ENCODE measurements around the gene UNC93A.
"Not testable (repeated sequence)": the region's sequence is repeated elsewhere in the genome, so short reads cannot be mapped to it uniquely, and the experiment has no call there.

The UNC93A gene

GRCh38 chr6:167317172-167317571, 26.1 kb downstream of the UNC93A start:
- FAIRE-seq = no peak

- not testable (repeated sequence) for FAIRE-seq
Measured at GRCh38 chr6:167318354-167318753, 27.2 kb downstream of the UNC93A start.

- not testable (repeated sequence) for FAIRE-seq
Measured at GRCh38 chr6:167318856-167319255, 27.7 kb downstream of the UNC93A start.

- FAIRE-seq = not testable (repeated sequence)
Measured at GRCh38 chr6:167319856-167320753, 29.0 kb downstream of the UNC93A start.

DNA sequence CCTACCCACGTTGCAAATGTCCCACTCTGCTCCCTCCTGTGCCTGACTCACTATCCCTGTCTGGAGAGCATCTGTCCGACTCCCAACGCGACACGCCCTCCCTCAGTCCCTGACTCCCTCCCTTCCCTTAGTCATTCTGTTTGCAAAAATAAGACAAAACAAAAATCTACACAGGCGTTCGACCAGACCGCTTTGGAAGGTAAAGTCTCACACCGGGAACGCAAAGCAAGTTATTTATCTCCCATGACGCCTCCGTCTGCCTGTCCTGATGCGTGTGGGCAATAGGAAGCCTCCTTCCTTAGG, 29.6 kb downstream of the UNC93A start:
- not testable (repeated sequence) for FAIRE-seq

DNA sequence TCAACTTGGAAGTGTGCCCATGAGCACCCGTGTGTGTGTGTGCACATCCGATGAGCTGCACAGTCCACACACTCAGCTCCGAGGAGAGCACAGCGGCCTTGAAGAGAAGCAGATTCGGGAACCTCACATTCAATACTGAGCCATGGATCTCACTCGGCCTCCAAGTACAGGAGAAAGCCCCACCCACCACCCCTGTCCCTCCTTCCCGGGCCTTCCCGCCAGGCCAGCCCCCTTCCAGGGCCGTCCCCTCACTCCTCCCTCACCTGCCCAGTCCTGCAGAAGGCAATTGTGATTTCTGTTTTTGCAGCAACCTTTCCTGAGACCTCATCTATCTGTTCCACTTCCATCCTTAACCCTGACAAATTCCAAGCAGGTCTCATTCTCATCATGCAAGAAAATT, 30.1 kb downstream of the UNC93A start:
- not testable (repeated sequence) for FAIRE-seq

DNA sequence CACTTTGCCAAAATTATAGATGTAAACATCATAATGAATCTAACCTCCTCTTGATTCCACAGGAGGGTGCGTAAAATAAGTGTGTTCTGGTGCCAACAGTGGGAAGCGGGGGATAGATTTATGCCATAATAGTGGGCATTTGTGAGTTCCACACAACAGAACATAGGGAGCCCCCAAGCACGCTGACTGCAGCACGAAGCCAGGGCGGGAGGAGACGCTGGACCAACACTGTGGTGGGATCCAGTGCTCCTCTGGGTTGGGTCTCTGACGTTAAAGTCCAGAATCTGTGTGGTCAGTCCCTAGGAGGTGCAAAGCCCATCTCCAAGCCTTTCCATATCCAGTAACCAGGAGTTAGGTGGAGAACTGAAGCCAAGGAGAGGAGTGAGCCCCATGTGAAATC, 32.0 kb downstream of the UNC93A start:
- no peak for FAIRE-seq

GRCh38 chr6:167324111-167324510, 33.0 kb downstream of the UNC93A start:
- no peak for FAIRE-seq

GRCh38 chr6:167325766-167326165, 34.7 kb downstream of the UNC93A start:
- no peak for FAIRE-seq

GRCh38 chr6:167327391-167327790, 36.3 kb downstream of the UNC93A start:
- FAIRE-seq = no peak

DNA sequence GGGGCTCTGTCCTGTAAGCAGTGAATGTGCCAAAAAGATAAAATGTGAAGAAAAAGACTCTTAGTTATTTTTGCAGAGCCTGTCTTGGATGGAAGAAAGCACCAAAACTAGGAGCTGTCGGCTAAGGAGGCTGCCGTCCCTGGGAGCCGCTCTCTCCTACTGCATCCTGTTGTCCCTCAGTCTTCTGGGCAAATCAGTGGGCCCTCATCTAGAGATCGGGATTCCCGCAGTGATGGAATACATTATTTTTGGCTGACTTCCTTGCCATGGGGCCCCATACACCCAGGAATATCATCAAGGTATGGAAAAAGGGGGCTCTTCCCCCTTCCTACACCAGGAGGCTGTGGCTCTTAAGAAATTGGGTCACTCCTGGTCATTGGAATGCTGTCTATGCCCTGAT, 37.0 kb downstream of the UNC93A start:
- no peak for FAIRE-seq

DNA sequence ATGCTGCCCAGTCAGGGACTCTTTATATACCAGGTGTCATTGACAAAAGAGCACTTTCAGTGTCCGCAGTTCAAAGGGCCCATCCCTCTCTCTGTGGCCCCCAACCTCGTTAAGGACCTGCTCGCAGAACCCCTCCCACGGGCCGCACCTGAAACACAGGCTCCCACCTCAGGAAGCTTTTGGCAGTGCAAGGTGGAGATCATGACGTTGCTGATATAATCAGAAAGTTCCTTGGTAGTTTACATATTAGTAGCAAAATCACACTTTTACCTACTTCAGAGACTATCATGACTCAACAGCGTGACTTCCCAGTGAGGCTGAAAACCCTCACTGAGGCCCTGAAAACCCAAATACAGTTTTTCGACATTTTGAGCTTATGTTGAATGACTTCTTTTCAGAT, 37.9 kb downstream of the UNC93A start:
- FAIRE-seq = no peak

GRCh38 chr6:167330750-167331149, 39.6 kb downstream of the UNC93A start:
- FAIRE-seq = no peak

GRCh38 chr6:167331565-167331964, 40.5 kb downstream of the UNC93A start:
- FAIRE-seq = no peak

GRCh38 chr6:167336844-167337630, 45.9 kb downstream of the UNC93A start:
- FAIRE-seq = no peak

GRCh38 chr6:167337675-167338449, 46.7 kb downstream of the UNC93A start:
- no peak for FAIRE-seq

DNA sequence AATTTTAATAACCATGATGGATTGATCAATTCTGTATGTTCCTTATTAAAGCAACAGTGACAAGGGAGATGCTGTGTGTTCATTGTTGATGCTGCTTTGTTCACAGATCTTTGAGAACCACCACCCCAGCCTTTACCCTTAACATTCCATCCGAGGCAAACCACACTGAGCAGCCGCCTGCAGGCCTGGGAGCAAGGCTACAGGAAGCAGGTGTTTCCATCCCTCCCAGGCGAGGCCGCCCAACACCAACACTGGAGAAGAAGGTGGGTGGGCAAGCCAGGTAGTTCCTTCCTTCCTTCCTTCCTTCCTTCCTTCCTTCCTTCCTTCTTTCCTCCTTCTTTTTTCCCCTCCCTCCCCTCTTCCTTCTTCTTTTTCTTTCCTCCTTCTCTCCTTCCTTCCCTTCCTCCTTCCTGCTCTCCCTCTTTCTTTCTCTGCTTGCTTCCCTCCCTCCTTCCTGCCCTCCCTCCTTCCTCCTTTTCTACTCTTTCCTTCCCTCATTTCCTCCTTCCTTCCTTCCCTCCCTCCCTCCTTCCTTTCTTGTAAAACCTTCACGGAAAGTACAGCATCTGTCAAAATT, 47.5 kb downstream of the UNC93A start:
- no peak for FAIRE-seq

- no peak for FAIRE-seq
Measured at GRCh38 chr6:167341038-167341583, 50.0 kb downstream of the UNC93A start.

DNA sequence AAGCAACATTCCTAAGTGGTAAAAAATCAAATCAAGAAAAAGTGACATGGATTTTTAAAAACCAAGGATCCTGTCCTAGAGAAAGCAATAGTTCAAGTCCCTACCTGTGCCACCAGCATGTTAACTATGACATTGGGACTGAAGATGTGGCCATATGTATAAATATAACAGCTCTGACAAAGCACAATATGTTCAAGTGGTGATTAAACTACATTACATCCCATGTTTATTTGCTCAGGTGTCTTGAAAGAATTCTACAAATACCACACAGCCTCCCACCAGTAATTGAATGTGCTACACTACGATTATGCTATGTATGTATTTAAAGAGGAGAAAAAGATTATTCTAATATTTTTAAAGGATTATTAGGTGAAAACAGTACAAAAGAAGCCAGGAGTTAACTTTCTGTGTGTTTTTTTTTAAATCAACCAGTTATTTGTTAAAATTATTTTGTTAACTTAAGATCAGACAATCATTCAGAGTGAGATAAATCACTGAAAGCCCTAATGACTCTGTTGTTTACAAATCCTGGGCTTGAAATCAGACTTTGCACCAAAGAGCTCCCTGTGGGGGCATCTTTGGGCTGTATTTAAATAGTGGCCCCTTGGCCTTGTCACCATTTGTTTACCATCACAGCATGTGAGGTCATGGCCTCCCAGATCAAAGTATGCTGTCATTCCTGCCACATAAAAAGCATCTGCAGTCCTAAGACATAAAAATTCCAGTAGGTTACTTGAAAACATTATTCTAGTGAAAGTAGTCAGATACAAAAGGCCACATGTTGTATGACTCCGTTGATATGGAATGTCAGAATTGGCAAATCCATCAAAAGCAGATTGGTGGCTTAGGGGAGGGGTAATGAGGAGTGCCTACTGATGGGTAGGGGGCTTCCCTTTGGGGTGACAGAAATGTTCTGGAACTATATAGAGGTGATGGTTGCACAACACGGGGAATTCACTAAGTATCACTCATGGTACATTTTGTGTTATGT, 50.8 kb downstream of the UNC93A start:
- FAIRE-seq = no peak

GRCh38 chr6:167342879-167343610, 51.9 kb downstream of the UNC93A start:
- FAIRE-seq = no peak

DNA sequence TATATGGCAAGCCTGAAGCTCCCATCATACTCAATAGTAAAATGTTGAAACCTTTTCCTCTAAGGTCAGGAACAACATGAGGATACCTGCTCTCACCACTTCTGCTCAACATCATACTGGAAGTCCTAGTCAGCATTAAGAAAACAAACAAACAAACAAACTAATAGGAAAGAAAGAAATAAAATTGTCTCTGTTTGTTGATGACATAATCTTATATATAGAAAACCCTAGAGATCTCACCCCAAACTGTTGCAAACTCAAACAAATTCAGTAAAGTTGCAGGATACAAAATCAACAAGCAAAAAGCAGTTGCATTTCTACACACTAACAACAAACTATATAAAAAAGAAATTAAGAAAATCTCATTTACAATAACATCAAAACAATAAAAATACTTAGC, 54.2 kb downstream of the UNC93A start:
- no peak for FAIRE-seq
